ENCODE results near the gene ADAM22. TPM values are rescaled to one million over a fixed set of nuclear protein-coding genes. Genes with fewer than 3 reads are reported as not detected.

ADAM22 gene
- total RNA-seq, 2 experiments from 2014 or later = 1.2 to 1.9 TPM

GRCh38 chr7:87968021-87968420, 34.0 kb downstream of the ADAM22 start:
- H3K27me3 Mint-ChIP-seq (ENCODE audit: low read depth) = no peaks in the 10 kb centered on the region
- H3K36me3 Mint-ChIP-seq (ENCODE audit: low read depth) = peaks cover 4% of the 10 kb centered on the region
- intact Hi-C loops (cut with micrococcal nuclease) = no loop called here
- H3K27ac Mint-ChIP-seq = no peak overlapping the region
- CTCF ChIA-PET = no interaction called here
- no peak for DNase-seq
- no peak overlapping the region for H3K4me3 Mint-ChIP-seq
- no peaks in the 10 kb centered on the region for H3K4me1 Mint-ChIP-seq (ENCODE audit: low read depth)
- no peaks in the 10 kb centered on the region for H3K9me3 Mint-ChIP-seq

DNA sequence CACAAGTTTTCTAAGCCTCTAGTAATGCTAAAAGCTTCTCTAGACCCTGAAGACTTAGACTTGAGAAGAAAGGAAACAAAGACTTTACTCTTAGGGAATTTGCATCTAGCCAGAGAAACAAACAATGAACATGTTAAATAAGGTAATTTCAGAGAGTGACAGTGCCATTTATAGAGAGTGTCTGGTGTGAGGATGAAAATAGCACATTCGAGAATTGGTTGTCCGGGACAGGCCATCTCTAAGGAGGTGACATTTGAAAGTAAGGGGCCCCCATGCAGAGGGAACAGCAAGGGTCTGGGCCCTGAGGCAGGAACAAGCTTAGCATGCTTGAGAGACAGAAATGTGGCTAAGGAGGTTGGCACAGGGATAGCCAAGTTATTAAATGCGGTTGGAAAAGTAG, 48.1 kb downstream of the ADAM22 start:
- intact Hi-C loops (cut with micrococcal nuclease) = no loop called here
- Mint-ChIP-seq H3K9me3 (no peaks in the 10 kb centered on the region), H3K27ac (no peak overlapping the region)

DNA sequence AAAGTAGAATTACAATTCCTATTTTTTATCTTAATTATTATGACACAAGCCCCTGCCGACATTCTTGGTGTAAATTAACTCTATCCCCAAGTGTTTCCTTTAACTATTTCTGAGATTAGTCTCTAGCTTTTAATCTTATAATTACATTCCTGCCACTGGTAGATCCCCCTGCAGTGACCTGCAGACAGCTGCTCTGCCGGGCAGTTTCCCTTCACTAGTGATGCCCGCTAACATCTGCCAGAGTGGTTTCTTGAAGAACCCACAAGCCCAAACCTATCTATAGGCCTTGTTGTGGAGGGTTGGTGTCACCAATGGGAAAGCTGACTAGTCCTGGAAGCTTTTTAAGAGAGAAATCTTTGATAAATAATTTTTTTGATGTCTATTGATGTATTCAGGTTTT, 50.0 kb downstream of the ADAM22 start:
- H3K27me3 Mint-ChIP-seq (ENCODE audit: low read depth) = no peaks in the 10 kb centered on the region
- no peaks in the 10 kb centered on the region for H3K9me3 Mint-ChIP-seq
- CTCF ChIA-PET = interaction anchor here (0.6 kb wide), 1 partner anchor 1729 kb away, joined by 4 read pairs; no protein-coding TSS in a partner anchor
- no peak overlapping the region for H3K4me3 Mint-ChIP-seq
- intact Hi-C loops (cut with micrococcal nuclease) = no loop called here
- no peaks in the 10 kb centered on the region for H3K36me3 Mint-ChIP-seq (ENCODE audit: low read depth)
- H3K27ac Mint-ChIP-seq = no peak overlapping the region
- no peaks in the 10 kb centered on the region for H3K4me1 Mint-ChIP-seq (ENCODE audit: low read depth)
- no peak for DNase-seq

More for the DNA sequence above, 48.1 kb downstream of the ADAM22 start:
- H3K36me3 Mint-ChIP-seq (ENCODE audit: low read depth) = no peaks in the 10 kb centered on the region
- no peak overlapping the region for H3K4me3 Mint-ChIP-seq
- no peaks in the 10 kb centered on the region for H3K27me3 Mint-ChIP-seq (ENCODE audit: low read depth)
- no peak for DNase-seq
- H3K4me1 Mint-ChIP-seq (ENCODE audit: low read depth) = no peaks in the 10 kb centered on the region
- CTCF ChIA-PET = no interaction called here

DNA sequence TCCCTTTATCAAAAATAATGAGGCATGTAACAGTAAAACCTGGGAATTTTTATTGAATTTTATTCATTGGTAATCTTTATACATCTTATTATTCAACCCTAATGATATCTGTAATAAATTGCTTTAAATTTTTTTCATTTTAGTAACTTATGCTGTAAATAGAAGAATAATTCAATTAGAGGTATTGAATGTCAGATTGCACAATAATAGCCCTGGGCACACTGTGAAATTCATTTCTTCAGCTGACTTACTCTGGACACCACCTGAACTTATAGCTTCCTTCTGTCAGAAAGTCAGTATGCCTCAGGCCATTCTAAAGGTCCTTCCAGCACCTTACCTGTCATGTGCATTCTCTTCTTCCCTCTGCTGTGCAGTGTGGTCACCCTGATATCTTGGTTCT, 59.2 kb downstream of the ADAM22 start:
- Mint-ChIP-seq H3K4me3 (no peak overlapping the region), H3K9me3 (no peaks in the 10 kb centered on the region), H3K36me3 (ENCODE audit: low read depth) (no peaks in the 10 kb centered on the region), H3K27ac (no peak overlapping the region), H3K4me1 (ENCODE audit: low read depth) (no peaks in the 10 kb centered on the region), H3K27me3 (ENCODE audit: low read depth) (no peaks in the 10 kb centered on the region)
- intact Hi-C loops (cut with micrococcal nuclease) = no loop called here
- CTCF ChIA-PET = no interaction called here
- DNase-seq = no peak

GRCh38 chr7:87999261-87999660, 65.2 kb downstream of the ADAM22 start:
- no peak overlapping the region for H3K27ac Mint-ChIP-seq
- CTCF ChIA-PET = no interaction called here

DNA sequence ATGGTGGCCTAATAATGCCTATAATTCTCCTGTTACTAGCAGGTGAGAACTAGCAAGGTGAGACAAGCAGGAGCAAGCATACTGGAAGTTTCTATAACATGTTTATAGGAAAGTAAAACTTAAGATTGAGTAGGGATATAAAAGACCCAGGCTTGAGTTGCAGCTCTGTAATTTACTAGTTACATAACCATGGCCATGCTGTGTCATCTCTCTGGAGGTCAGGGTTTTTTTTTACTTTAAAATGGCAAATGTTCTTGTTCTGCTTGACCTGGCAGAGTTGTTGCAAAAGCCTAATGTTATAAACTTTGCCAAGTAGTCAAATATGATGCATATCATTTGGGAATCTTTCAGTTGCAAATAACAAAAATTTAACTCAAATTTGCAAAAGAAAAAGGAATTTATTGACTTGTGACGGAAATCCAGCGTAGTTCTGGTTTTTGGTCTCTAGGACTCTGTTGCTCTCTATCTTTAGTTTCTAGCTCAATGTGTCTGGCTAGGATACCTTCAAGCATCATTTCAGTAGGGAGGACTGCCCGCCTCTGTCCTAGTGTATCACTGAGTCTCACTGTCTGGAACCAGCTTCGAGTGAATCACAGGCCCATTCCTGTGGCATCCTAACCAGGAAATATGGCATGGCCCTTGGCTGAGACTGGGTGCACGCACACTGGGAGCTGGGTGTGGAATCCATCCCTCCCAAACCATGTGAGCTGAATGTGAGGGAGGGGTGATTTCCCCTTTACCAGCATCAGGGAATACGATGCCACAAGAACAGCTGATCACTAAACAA, 67.9 kb downstream of the ADAM22 start:
- Mint-ChIP-seq H3K4me1 (ENCODE audit: low read depth) (no peaks in the 10 kb centered on the region), H3K27ac (no peak overlapping the region), H3K9me3 (no peaks in the 10 kb centered on the region), H3K4me3 (no peak overlapping the region), H3K27me3 (ENCODE audit: low read depth) (no peaks in the 10 kb centered on the region), H3K36me3 (ENCODE audit: low read depth) (no peaks in the 10 kb centered on the region)
- no peak for DNase-seq
- intact Hi-C loops (cut with micrococcal nuclease) = no loop called here
- CTCF ChIA-PET = no interaction called here

More at GRCh38 chr7:87999261-87999660, 65.2 kb downstream of the ADAM22 start:
- no peaks in the 10 kb centered on the region for H3K9me3 Mint-ChIP-seq
- no peaks in the 10 kb centered on the region for H3K27me3 Mint-ChIP-seq (ENCODE audit: low read depth)
- DNase-seq = no peak
- no peaks in the 10 kb centered on the region for H3K36me3 Mint-ChIP-seq (ENCODE audit: low read depth)
- no peaks in the 10 kb centered on the region for H3K4me1 Mint-ChIP-seq (ENCODE audit: low read depth)
- intact Hi-C loops (cut with micrococcal nuclease) = no loop called here
- no peak overlapping the region for H3K4me3 Mint-ChIP-seq

GRCh38 chr7:88002617-88003016, 68.6 kb downstream of the ADAM22 start:
- no peaks in the 10 kb centered on the region for H3K27me3 Mint-ChIP-seq (ENCODE audit: low read depth)
- CTCF ChIA-PET = no interaction called here
- no peaks in the 10 kb centered on the region for H3K4me1 Mint-ChIP-seq (ENCODE audit: low read depth)
- no peaks in the 10 kb centered on the region for H3K9me3 Mint-ChIP-seq
- H3K4me3 Mint-ChIP-seq = no peak overlapping the region
- intact Hi-C loops (cut with micrococcal nuclease) = no loop called here
- no peak for DNase-seq
- H3K27ac Mint-ChIP-seq = no peak overlapping the region
- H3K36me3 Mint-ChIP-seq (ENCODE audit: low read depth) = no peaks in the 10 kb centered on the region

DNA sequence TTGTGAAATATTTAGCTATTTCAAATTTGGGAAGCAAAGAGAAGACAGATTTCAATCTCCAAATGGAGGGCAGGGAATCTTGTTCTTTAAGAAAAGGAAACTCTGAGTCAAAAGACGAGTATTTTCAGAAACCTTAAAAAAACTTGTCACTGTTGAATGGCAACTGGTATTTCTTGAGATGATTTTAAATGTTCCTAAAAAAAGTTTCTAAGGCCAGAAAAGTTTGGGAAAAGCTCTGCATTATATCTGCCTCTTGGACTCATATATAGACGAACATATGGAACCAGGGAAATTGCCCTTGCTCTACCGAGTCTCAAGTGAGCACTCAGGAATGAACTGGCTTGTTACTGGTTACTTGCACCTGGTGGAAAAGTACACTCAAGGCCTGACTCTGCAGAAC, 69.5 kb downstream of the ADAM22 start:
- Mint-ChIP-seq H3K27ac (no peak overlapping the region), H3K36me3 (ENCODE audit: low read depth) (no peaks in the 10 kb centered on the region), H3K4me1 (ENCODE audit: low read depth) (no peaks in the 10 kb centered on the region), H3K4me3 (no peak overlapping the region), H3K27me3 (ENCODE audit: low read depth) (no peaks in the 10 kb centered on the region), H3K9me3 (no peaks in the 10 kb centered on the region)
- intact Hi-C loops (cut with micrococcal nuclease) = no loop called here
- CTCF ChIA-PET = no interaction called here
- no peak for DNase-seq

GRCh38 chr7:88005191-88005590, 71.1 kb downstream of the ADAM22 start:
- Mint-ChIP-seq H3K4me1 (ENCODE audit: low read depth) (no peaks in the 10 kb centered on the region), H3K27ac (no peak overlapping the region), H3K4me3 (no peak overlapping the region), H3K36me3 (ENCODE audit: low read depth) (no peaks in the 10 kb centered on the region), H3K9me3 (no peaks in the 10 kb centered on the region), H3K27me3 (ENCODE audit: low read depth) (no peaks in the 10 kb centered on the region)
- intact Hi-C loops (cut with micrococcal nuclease) = no loop called here
- no peak for DNase-seq
- CTCF ChIA-PET = no interaction called here

GRCh38 chr7:88009651-88010050, 75.6 kb downstream of the ADAM22 start:
- no peaks in the 10 kb centered on the region for H3K27me3 Mint-ChIP-seq (ENCODE audit: low read depth)
- H3K4me3 Mint-ChIP-seq = no peak overlapping the region
- no peak for DNase-seq
- H3K36me3 Mint-ChIP-seq (ENCODE audit: low read depth) = no peaks in the 10 kb centered on the region
- no peaks in the 10 kb centered on the region for H3K9me3 Mint-ChIP-seq
- intact Hi-C loops (cut with micrococcal nuclease) = no loop called here
- no peaks in the 10 kb centered on the region for H3K4me1 Mint-ChIP-seq (ENCODE audit: low read depth)
- CTCF ChIA-PET = no interaction called here
- H3K27ac Mint-ChIP-seq = no peak overlapping the region

DNA sequence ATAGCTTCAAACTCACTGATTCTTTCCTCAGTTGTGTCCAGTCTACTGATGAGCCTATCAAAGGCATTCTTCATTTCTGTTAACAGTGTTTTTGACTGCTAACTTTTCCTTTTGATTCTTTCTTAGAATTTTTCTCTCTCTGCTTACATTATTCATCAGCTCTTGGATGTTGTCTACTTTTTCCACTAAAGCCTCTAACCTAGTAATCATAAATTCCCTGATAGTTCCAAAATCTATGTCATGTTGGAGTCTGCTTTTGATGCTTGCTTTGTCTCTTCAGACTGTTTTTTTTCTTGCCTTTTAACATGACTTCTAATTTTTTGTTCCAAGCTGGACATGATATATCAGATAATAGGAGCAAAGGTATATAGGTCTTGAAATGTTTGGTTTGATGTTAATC, 78.0 kb downstream of the ADAM22 start:
- H3K9me3 Mint-ChIP-seq = no peaks in the 10 kb centered on the region
- no peak for DNase-seq
- CTCF ChIA-PET = no interaction called here
- no peaks in the 10 kb centered on the region for H3K27me3 Mint-ChIP-seq (ENCODE audit: low read depth)
- no peak overlapping the region for H3K27ac Mint-ChIP-seq
- no peaks in the 10 kb centered on the region for H3K36me3 Mint-ChIP-seq (ENCODE audit: low read depth)
- no peaks in the 10 kb centered on the region for H3K4me1 Mint-ChIP-seq (ENCODE audit: low read depth)
- intact Hi-C loops (cut with micrococcal nuclease) = no loop called here
- no peak overlapping the region for H3K4me3 Mint-ChIP-seq

- Mint-ChIP-seq H3K27me3 (ENCODE audit: low read depth) (no peaks in the 10 kb centered on the region), H3K9me3 (no peaks in the 10 kb centered on the region), H3K27ac (no peak overlapping the region), H3K4me3 (no peak overlapping the region), H3K4me1 (ENCODE audit: low read depth) (no peaks in the 10 kb centered on the region), H3K36me3 (ENCODE audit: low read depth) (no peaks in the 10 kb centered on the region)
- no peak for DNase-seq
- CTCF ChIA-PET = no interaction called here
- intact Hi-C loops (cut with micrococcal nuclease) = no loop called here
Measured at GRCh38 chr7:88013981-88014380, 79.9 kb downstream of the ADAM22 start.

GRCh38 chr7:88014581-88014980, 80.5 kb downstream of the ADAM22 start:
- CTCF ChIA-PET = no interaction called here
- Mint-ChIP-seq H3K4me3 (no peak overlapping the region), H3K27ac (no peak overlapping the region), H3K27me3 (ENCODE audit: low read depth) (no peaks in the 10 kb centered on the region), H3K4me1 (ENCODE audit: low read depth) (no peaks in the 10 kb centered on the region), H3K36me3 (ENCODE audit: low read depth) (no peaks in the 10 kb centered on the region), H3K9me3 (no peaks in the 10 kb centered on the region)
- DNase-seq = no peak
- intact Hi-C loops (cut with micrococcal nuclease) = no loop called here

Measured in activated naive CD4-positive, alpha-beta T cell treated with anti-CD3 and anti-CD28 coated beads for 36 hours (primary cell).